Measurements from ENCODE around the gene WBP2NL.

DNA sequence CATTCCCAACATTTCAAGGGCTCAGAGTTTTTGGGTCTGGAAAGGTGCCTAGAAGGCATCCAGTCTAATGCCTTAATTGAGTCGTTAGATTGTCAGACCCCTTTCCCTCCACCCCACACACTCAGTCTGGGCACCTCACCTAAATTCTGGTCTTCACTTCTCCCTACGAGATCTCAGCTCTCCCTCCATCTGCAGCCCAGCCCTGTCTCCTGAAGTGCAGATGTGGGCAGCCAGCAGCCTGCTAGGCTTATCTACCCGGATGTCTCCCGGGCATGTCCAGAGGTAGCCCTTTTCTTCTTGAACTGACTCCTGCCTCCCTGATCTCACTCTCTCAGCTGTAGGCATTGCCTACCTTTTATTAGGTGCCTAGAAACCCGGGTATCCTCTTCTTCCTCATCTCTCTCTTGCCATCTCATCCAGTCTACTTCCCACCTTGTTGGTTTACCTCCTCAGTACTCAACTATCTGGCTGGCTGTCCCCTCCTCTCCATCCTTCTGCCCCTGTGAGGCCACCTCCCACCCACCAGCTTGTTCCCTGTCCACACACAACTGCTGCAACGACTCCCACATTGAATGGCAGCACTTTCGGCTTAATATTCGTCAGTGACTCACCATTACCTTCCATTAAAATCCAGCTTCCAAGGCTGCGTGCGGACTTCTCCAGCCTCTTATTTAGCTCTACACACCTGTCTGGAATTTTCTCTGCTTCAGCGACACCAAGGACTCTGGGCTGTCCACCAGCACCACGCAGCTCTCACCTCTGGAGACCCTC, 23.1 kb upstream of the WBP2NL start:
- TF ChIP-seq CTCF (IDR thresholded peaks at IDR 0.05 in 8 of 11, conservative IDR thresholded peaks at IDR 0.05 in 3 of 11), result no peak
- TF ChIP-seq POLR2A (IDR thresholded peaks at IDR 0.05), result no peak

Data from spleen (tissue), 7 donors.